Thymus (tissue), 11 donors: Measurements from ENCODE around the gene SPDEF. TPM values are rescaled to one million over a fixed set of nuclear protein-coding genes. Genes with fewer than 3 reads are reported as not detected.

Experiments used
- DNase-seq, 9 donors: peaks; one replicate each; pipeline ENCODE4 v3.0.0-alpha.2; 2013; ENCODE audit warnings: low spot score in 9 of 9, low read depth in 6 of 9, missing footprints in 1 of 9
- H3K27ac ChIP-seq, 2 donors: one replicate each; pipeline ENCODE4 v1.5.1; 2013; ENCODE audit warnings: control low read depth in 1 of 2, low read depth in 1 of 2, low read length in 1 of 2, mild to moderate bottlenecking in 1 of 2, moderate library complexity in 1 of 2
- H3K27me3 ChIP-seq, 2 donors: one replicate each; pipeline ENCODE4 v1.5.1; 2013; ENCODE audit warnings: low read length in 1 of 2; ENCODE audit not compliant: control insufficient read depth in 2 of 2, insufficient read depth in 1 of 2
- H3K36me3 ChIP-seq, 2 donors: one replicate each; pipeline ENCODE4 v1.5.1; 2013; ENCODE audit warnings: low read length in 1 of 2, mild to moderate bottlenecking in 1 of 2, moderate library complexity in 1 of 2; ENCODE audit not compliant: control insufficient read depth in 2 of 2, insufficient read depth in 2 of 2
- H3K4me1 ChIP-seq, 2 donors: one replicate each; pipeline ENCODE4 v1.5.1; 2013; ENCODE audit warnings: low read length in 2 of 2; ENCODE audit not compliant: control insufficient read depth in 2 of 2, insufficient read depth in 2 of 2
- H3K4me3 ChIP-seq, 2 donors: one replicate each; pipeline ENCODE4 v1.5.1; 2013; ENCODE audit warnings: low read length in 2 of 2, control low read depth in 1 of 2, mild to moderate bottlenecking in 1 of 2
- H3K9me3 ChIP-seq, 2 donors: one replicate each; pipeline ENCODE4 v1.5.1; 2013; ENCODE audit warnings: low read length in 1 of 2, mild to moderate bottlenecking in 1 of 2; ENCODE audit not compliant: control insufficient read depth in 2 of 2, insufficient read depth in 1 of 2
- WGBS: extraction: QIAGEN DNeasy Blood & Tissue Kit; methylation state at CpG from one replicate; pipeline ENCODE4 v1.1.7; 2013; 5-methylcytosine and 5-hydroxymethylcytosine counted together
- polyA plus RNA-seq: library from polyadenylated mRNA; stranded (reverse); fragments of 200-250 nt; gene quantifications from one replicate; pipeline ENCODE4 v1.2.3, GENCODE V29; 2013
- total RNA-seq: library from RNA; stranded (reverse); fragments of 120-200 nt; gene quantifications from one replicate; pipeline ENCODE4 v1.2.4, GENCODE V29; 2013
- donor health status: healthy.

SPDEF gene
- total and polyA plus RNA-seq, 2 donors = 0.14 to 0.55 TPM

GRCh38 chr6:34493344-34493743 is 62.8 kb downstream of the SPDEF start:
- 72% methylated on average over 4 of the region's 4 CpGs for WGBS
- no peak for DNase-seq

GRCh38 chr6:34491091-34491430 is 65.1 kb downstream of the SPDEF start:
- no peaks in the 10 kb centered on the region for H3K27me3 ChIP-seq
- 58% methylated on average over 10 of the region's 10 CpGs for WGBS
- no peak for DNase-seq
- H3K36me3 ChIP-seq = no peaks in the 10 kb centered on the region
- H3K4me1 ChIP-seq = peaks cover 3 to 16% of the 10 kb centered on the region in 2 donors
- no peak overlapping the region for H3K4me3 ChIP-seq
- no peak overlapping the region for H3K27ac ChIP-seq
- H3K9me3 ChIP-seq = no peaks in the 10 kb centered on the region

More at GRCh38 chr6:34493344-34493743, 62.8 kb downstream of the SPDEF start:
- Histone ChIP-seq H3K9me3 (no peaks in the 10 kb centered on the region), H3K27me3 (no peaks in the 10 kb centered on the region), H3K4me1 (peaks cover 0 to 6% of the 10 kb centered on the region in 2 donors), H3K27ac (no peak overlapping the region), H3K4me3 (no peak overlapping the region), H3K36me3 (no peaks in the 10 kb centered on the region)

- Histone ChIP-seq H3K4me1 (peaks cover 8 to 21% of the 10 kb centered on the region in 2 donors), H3K27ac (no peak overlapping the region), H3K36me3 (no peaks in the 10 kb centered on the region), H3K4me3 (no peak overlapping the region), H3K9me3 (no peaks in the 10 kb centered on the region), H3K27me3 (no peaks in the 10 kb centered on the region)
- no peak for DNase-seq
- 88% methylated on average over 20 of the region's 20 CpGs for WGBS
These were observed 65.6 kb downstream of the SPDEF start for GRCh38 chr6:34490390-34491090.

- Histone ChIP-seq H3K36me3 (no peaks in the 10 kb centered on the region), H3K27ac (no peak overlapping the region)
- WGBS = 86% methylated on average over 9 of the region's 9 CpGs
These were observed 66.8 kb downstream of the SPDEF start for GRCh38 chr6:34489207-34489805.

More at GRCh38 chr6:34489207-34489805, 66.8 kb downstream of the SPDEF start:
- no peak for DNase-seq
- Histone ChIP-seq H3K9me3 (no peaks in the 10 kb centered on the region), H3K4me1 (peaks cover 17 to 32% of the 10 kb centered on the region in 2 donors), H3K27me3 (no peaks in the 10 kb centered on the region), H3K4me3 (no peak overlapping the region)

Other genes with a start within 250 kb of the SPDEF start
- gene NUDT3, start 163.7 kb downstream of the SPDEF start, total RNA-seq = 12.7 TPM
- 9.7 TPM for gene NUDT3, start 163.7 kb downstream of the SPDEF start, polyA plus RNA-seq
- 2,659 TPM for gene RPS10, start 130.3 kb downstream of the SPDEF start, total RNA-seq
- gene RPS10, start 130.3 kb downstream of the SPDEF start, polyA plus RNA-seq = 2,778 TPM
- gene PACSIN1, start 90.3 kb downstream of the SPDEF start, total RNA-seq = 1.7 TPM
- gene PACSIN1, start 90.3 kb downstream of the SPDEF start, polyA plus RNA-seq = 1.2 TPM
- 17.4 TPM for gene ILRUN, start 140.4 kb upstream of the SPDEF start, total RNA-seq
- 35.5 TPM for gene ILRUN, start 140.4 kb upstream of the SPDEF start, polyA plus RNA-seq
- 142 TPM for gene SNRPC, start 201.2 kb upstream of the SPDEF start, total RNA-seq
- gene SNRPC, start 201.2 kb upstream of the SPDEF start, polyA plus RNA-seq = 100 TPM
- 4.2 TPM for gene BLTP3A, start 235.8 kb upstream of the SPDEF start, total RNA-seq
- gene BLTP3A, start 235.8 kb upstream of the SPDEF start, polyA plus RNA-seq = 3.9 TPM